ENCODE measurements around the gene UTS2R.

- TF ChIP-seq SP2 (tag by site-specific recombination; IDR thresholded peaks at IDR 0.05) (no peak), ZNF292 (tag by site-specific recombination; IDR thresholded peaks at IDR 0.05; ENCODE audit: borderline replicate concordance, low read depth) (no peak), ZNF350 (tag by site-specific recombination; IDR thresholded peaks at IDR 0.05) (no peak), SETDB1 (IDR thresholded peaks at IDR 0.05; ENCODE audit: insufficient read length, low read length) (no peak), ZNF324 (tag by site-specific recombination; IDR thresholded peaks at IDR 0.05) (no peak), ZNF768 (tag by site-specific recombination; IDR thresholded peaks at IDR 0.05) (no peak), ZSCAN5A (tag by site-specific recombination; IDR thresholded peaks at IDR 0.05) (no peak), ZNF585B (tag by site-specific recombination; IDR thresholded peaks at IDR 0.05) (no peak), ZNF133 (tag by site-specific recombination; IDR thresholded peaks at IDR 0.05) (no peak), ZNF174 (tag by site-specific recombination; IDR thresholded peaks at IDR 0.05) (no peak), CTCF (tag by site-specific recombination; IDR thresholded peaks at IDR 0.05) (no peak), ZNF704 (tag by site-specific recombination; IDR thresholded peaks at IDR 0.05) (no peak), OSR2 (tag by site-specific recombination; IDR thresholded peaks at IDR 0.05) (no peak), ZNF544 (tag by site-specific recombination; IDR thresholded peaks at IDR 0.05) (no peak)
Observed at GRCh38 chr17:82400206-82400605, 28.6 kb downstream of the UTS2R start.
